ENCODE results near the gene CIB1. TPM values are rescaled to one million over a fixed set of nuclear protein-coding genes. Genes with fewer than 3 reads are reported as not detected.

CIB1 gene
- total RNA-seq, 2 donors from 2014 or later: 212 to 216 TPM

- intact Hi-C loops (cut with DNase I): no loop called here
- no peaks in the 10 kb centered on the region for H3K4me1 ChIP-seq
- DNase-seq: no peak
- H3K36me3 ChIP-seq: no peaks in the 10 kb centered on the region
- TF ChIP-seq CTCF (IDR thresholded peaks at IDR 0.05): no peak
- no peaks in the 10 kb centered on the region for H3K9me3 ChIP-seq
- no peaks in the 10 kb centered on the region for H3K27me3 ChIP-seq
- peak overlapping the region; percentile 14 to 20 for H3K9ac ChIP-seq (ENCODE audit: low read depth in 2 of 2, low read length in 2 of 2)
- no peak overlapping the region for H3K27ac ChIP-seq
- H3K4me3 ChIP-seq: peak overlapping the region; percentile 57
Observed at GRCh38 chr15:90248789-90249202, 15.1 kb upstream of the CIB1 start.

GRCh38 chr15:90243943-90244639 is 10.3 kb upstream of the CIB1 start:
- intact Hi-C loops (cut with DNase I): no loop called here
- Histone ChIP-seq H3K4me3 (no peak overlapping the region), H3K9me3 (no peaks in the 10 kb centered on the region), H3K4me1 (no peaks in the 10 kb centered on the region), H3K27me3 (no peaks in the 10 kb centered on the region), H3K27ac (no peak overlapping the region), H3K36me3 (no peaks in the 10 kb centered on the region), H3K9ac (ENCODE audit: low read depth in 2 of 2, low read length in 2 of 2) (no peak overlapping the region)
- DNase-seq: no peak
- no peak for TF ChIP-seq CTCF (IDR thresholded peaks at IDR 0.05)

- H3K27ac ChIP-seq: no peak overlapping the region
- no peaks in the 10 kb centered on the region for H3K4me1 ChIP-seq
- DNase-seq: no peak
- no peaks in the 10 kb centered on the region for H3K27me3 ChIP-seq
- intact Hi-C loops (cut with DNase I): no loop called here
- H3K36me3 ChIP-seq: no peaks in the 10 kb centered on the region
- no peak for TF ChIP-seq CTCF (IDR thresholded peaks at IDR 0.05)
- no peak overlapping the region for H3K9ac ChIP-seq (ENCODE audit: low read depth in 2 of 2, low read length in 2 of 2)
- H3K9me3 ChIP-seq: no peaks in the 10 kb centered on the region
- H3K4me3 ChIP-seq: no peak overlapping the region
Observed at GRCh38 chr15:90241343-90242192, 7.8 kb upstream of the CIB1 start.

- no peak for DNase-seq
- TF ChIP-seq CTCF (IDR thresholded peaks at IDR 0.05): no peak
- Histone ChIP-seq H3K27ac (no peak overlapping the region), H3K4me1 (no peaks in the 10 kb centered on the region), H3K36me3 (no peaks in the 10 kb centered on the region), H3K9ac (ENCODE audit: low read depth in 2 of 2, low read length in 2 of 2) (no peak overlapping the region), H3K4me3 (no peak overlapping the region), H3K9me3 (no peaks in the 10 kb centered on the region), H3K27me3 (no peaks in the 10 kb centered on the region)
- intact Hi-C loops (cut with DNase I): no loop called here
Observed at GRCh38 chr15:90240856-90241255, 7.1 kb upstream of the CIB1 start.

GRCh38 chr15:90239371-90239770 is 5.6 kb upstream of the CIB1 start:
- Histone ChIP-seq H3K27me3 (no peaks in the 10 kb centered on the region), H3K27ac (no peak overlapping the region), H3K9me3 (no peaks in the 10 kb centered on the region), H3K4me1 (no peaks in the 10 kb centered on the region), H3K9ac (ENCODE audit: low read depth in 2 of 2, low read length in 2 of 2) (no peak overlapping the region), H3K36me3 (no peaks in the 10 kb centered on the region), H3K4me3 (no peak overlapping the region)
- TF ChIP-seq CTCF (IDR thresholded peaks at IDR 0.05): no peak
- DNase-seq: no peak
- intact Hi-C loops (cut with DNase I): no loop called here
